Dedifferentiated amniotic fluid mesenchymal stem cell (primary cell): ENCODE data around the gene SRSF1.
A peak's percentile ranks its signal among the peaks of the same experiment; 100 is the strongest.
"Not testable (repeated sequence)": the region's sequence is repeated elsewhere in the genome, so short reads cannot be mapped to it uniquely, and the experiment has no call there.

ENCODE experiments used
- DNase-seq: peaks from one replicate; pipeline ENCODE4 v3.0.0-alpha.2; 2016; ENCODE audit errors: extremely low spot score

SRSF1 gene

DNA sequence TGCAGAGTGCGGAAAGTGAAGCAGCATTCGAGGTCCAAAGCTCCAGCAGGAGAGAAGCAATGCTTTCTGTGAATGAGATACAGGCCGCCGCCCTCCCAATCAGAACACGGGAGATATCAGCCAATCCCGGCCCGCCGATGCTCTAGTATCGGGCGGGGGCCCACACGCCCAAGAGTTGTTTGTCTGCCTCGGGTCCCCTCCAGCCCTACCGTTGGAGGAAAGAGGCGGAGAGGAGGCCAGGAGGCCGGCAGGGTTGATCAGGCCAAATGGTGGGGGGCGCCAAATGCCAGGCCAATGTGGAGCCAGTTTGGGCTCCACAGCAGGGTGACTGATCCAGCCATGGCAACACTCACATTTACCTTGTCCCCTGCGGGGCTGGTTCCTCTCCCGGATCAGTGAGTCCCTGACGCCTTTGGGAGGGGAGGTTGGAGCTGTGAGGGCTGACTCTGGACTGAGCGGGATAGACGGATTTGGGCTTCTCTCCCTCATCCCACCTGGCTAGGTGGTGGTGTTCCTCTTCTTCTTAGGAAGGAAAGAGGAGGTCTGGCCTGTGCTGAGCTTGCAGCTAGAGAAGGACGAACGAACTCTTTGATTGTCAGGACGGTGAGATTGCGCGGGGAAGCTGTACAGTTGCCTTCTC is 41.4 kb downstream of the SRSF1 start:
- no peak for DNase-seq

DNA sequence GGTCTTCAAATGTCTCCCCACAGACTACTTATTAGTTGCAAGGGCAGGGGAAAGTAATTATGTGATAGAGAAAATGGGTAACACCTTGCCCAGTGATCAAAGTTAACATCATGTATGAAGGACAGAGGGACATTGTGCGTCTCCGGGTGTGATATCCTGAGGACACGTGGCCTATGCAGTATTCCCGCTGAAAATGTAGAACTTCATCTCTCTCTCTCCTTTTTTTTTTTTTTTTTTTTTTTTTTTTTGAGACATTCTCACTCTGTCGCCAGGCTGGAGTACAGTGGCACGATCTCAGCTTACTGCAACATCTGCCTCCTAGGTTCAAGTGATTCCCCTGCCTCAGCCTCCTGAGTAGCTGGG is 43.9 kb downstream of the SRSF1 start:
- no peak for DNase-seq

DNA sequence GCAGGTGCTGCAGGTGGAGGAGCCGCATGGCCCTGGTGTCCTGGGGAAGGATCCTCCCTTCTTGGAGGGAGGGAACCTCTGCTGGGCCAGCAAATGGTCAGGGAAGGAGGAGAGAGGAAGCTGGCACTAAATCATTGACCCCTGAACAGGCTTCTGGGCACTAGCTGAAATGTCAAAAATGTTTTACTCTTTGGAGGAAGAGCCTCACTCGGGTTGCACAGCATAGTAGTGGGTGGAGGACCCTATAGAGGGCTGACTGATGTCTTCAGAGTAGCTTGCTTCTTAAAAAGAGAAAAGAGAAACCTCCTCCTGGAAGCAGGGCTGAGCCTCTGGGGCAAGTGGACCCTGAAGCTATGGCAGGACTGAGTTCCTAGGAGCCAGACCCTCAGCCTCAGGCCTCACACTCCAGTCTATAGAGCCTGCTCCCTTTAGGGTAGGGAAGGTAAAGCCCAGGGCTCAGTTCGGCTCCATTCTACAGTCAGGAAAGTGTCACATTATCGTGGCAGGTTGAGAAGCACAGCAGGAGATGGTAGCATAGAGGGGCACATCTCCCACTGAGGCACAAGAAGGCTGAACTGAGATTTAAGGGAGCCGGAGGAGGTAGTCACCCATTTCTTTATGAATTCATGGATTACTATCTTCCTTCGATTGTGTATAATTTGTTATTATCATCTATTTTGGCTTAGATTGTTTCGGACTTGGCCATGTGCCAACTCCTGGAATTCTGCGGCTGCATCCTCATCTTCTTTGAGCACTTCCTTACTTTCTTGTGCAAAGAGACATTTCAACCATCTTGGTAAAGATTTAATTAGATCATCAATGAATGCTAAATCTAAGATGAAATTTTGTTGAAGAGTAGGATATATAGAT is 44.5 kb downstream of the SRSF1 start:
- no peak for DNase-seq

DNA sequence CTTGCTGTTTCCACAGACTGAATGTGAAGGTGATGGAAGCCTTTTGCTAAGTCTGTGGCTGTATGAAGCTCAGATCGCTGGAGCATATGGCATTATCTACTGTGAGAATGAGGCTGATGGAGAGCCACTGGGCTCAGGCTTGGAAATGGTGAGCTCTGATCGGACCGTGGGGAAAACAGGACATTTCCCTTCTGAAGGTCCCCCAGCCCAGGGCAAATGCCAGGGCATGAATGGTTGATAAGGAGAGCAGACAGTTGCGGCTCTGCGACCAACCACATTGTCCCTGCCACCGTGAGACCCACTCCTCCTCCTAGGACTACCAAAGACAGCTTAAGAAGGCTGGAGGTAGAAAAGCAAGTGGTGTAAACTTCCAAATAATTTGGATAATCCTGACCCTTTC is 47.1 kb downstream of the SRSF1 start:
- DNase-seq = no peak

DNA sequence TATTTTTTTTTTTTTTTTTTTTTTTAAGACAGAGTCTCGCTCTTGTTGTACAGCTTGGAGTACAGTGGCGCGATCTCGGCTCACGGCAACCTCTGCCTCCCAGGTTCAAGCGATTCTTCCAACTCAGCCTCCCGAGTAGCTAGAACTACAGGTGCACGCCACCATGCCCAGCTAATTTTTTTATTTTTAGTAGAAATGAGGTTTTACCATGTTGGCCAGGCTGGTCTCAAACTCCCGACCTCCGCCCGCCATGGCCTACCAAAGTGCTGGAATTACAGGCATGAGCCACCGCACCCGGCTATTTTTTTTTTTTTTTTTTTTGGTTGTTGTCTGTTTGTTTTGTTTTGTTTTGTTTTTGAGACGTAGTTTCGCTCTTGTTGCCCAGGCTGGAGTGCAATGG is 48.7 kb downstream of the SRSF1 start:
- DNase-seq = not testable (repeated sequence)

DNA sequence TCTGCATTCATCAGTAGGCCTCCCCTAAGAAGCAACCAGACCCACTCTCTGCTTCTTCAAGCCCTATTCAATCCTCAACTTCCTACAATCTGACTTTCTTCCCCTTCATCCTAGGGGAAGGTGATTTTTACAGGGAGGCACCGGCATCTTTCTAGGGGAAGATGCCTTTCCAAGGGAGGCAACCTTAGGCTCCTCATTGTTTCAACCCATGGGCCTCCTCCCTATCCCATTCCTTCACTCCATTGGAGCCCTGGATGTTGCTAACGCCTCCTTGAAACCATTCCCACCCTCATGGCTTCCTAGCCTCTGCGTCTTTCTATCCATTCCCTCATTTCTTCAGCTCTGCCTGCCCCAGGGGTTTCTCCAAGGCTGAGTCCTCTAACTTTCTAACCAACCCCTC is 49.2 kb downstream of the SRSF1 start:
- DNase-seq = no peak

DNA sequence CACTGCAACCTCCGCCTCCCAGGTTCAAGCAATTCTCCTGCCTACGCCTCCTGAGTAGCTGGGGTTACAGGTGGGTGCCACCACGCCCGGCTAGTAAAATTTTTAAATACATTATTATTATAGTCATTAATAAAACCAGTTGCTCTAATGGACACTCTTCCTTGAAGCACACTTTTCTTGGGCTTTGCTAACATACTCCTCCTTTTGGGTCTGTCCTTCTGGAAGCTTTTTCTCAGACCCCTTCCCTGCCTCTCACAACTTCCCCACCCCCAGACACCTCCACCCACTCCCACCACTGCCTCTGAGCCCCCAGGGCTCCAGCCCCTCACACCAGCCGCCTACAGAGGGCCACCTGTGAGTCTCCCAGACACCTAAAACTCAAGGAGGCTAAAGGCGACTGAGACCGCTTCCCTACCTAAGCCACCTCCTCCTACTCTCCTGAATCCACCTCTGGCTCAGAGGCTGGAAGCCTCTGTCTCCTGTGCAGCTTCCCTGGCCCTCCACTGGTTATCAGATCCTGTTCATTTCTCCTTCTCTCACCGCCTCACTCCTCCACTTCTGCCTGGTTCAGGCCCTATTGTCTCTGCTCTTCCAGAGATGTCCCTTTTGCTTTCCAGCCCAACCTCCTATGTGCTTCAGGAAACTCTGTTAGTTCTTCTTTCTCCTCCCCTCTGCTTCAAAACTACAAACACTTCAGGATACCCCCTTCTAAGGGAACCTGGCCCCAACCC is 49.8 kb downstream of the SRSF1 start:
- DNase-seq = no peak

DNA sequence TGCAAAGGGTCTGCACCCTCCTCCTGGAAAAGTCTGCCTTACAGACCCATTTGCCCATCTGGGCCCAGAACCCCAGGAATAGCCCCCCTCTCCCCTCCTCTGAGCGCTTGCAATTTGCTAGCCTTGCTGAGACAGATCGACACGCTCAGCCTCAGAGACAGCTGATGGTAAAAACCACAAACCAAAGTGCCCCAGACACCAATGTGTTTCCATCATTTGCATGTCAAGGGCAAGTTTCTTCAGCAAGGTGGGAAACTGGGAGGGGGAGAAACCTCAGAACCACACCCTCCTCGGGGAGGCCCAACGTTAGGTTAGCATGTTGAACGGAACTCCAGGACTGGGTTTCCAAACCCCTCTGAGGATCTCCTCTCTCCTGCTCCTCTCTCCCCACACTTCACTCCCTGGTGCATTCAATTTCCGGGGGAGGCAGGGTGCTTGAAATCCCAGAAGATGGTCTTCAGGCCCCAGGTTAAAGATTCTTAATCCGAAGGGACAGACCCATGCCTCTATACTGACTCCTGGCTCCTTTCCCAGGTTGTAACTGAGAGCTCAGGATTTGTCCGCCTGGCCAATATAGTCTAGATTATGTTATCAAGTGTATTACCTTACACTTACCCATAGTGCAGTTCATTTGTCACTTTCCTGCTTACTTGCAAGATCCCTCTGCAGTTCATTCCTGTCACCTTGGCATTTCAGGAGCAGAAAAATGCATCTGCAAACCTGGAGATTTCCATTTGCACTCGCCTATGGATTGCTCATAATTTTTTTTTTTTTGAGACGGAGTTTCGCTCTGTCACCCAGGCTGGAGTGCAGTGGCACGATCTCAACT is 50.5 kb downstream of the SRSF1 start:
- no peak for DNase-seq

DNA sequence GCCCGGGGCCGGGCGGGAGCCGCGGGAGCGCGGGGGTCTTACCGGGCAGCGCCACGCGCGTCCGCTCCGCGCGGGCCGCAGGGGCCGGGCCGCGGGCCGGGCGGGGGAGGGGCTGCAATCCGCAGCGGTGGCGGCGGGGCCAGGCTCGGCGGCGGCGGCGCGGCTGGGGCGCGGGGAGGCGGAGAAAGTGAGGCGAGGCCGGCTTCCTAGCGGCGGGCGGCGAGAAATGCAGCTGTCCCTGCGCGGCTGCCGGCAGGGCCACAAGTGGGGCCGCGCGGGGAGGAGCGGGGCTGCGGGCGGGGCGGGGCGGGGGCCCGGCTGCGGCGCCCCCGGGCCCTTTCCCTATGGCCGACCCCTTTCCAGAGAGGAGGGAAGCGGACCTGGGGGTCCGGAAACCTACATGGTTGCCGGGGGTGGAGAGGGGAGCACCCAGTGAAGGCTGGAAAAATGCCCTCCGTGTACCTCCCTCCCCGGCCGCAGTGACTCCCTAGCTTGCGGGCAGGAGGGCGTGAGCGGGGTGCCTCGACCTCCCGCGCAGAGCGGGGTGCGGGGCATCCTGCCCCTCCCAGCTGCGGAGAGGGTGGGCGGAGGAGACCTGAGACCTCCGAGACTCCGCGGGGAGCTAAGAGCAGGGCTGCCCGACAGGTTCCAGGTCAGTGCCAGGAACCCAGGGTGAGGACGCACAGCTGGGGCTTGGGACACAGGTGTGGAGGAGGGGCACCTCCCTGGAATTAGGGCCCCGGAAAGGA is 51.7 kb downstream of the SRSF1 start, which contains the start of gene CUEDC1:
Gene CUEDC1, minus strand, starts transcription at position 230 of the 749 bp plus-strand sequence. CDS start 69,848 bp downstream, outside the sequence.
- peak; percentile 36 for DNase-seq

DNA sequence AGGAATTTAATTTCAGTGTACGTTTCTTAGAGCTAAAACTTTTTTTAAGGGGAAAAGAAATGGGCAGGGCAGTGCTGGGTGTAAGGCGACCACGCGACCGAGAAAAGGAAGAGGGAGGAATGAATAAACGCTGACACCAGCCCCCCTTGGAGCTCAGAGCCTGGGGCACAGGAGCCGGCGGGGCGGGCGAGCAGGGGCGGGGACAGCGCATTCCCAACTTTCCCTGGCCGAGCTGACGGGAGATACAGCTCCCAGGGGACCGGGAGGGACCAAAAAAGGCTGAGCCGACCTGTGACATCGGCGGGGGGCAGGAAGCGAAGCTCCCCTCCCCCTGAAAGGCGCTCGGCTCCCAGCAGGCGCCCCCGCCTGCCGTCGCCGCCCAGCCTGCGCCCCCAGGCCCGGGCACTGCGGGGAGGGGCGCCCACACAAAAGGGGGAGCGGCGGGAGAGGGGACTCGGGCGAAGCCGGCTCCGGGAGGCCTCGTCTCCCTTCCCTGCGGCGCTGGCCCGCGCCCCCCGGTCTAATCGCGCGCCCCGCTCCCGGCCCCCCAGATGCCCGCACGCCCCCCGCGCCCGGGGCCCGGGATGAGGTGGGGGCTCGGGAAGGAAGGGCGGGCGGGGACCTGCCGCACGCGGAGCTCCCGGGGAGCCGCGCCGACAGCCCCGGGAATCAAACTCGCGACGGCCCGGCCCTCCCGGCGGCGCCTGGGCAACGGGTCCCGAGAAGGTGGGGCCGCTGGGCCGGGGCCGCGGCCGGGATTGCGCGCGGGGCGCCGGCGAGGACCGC is 52.5 kb downstream of the SRSF1 start:
- peak; percentile 49 for DNase-seq

DNA sequence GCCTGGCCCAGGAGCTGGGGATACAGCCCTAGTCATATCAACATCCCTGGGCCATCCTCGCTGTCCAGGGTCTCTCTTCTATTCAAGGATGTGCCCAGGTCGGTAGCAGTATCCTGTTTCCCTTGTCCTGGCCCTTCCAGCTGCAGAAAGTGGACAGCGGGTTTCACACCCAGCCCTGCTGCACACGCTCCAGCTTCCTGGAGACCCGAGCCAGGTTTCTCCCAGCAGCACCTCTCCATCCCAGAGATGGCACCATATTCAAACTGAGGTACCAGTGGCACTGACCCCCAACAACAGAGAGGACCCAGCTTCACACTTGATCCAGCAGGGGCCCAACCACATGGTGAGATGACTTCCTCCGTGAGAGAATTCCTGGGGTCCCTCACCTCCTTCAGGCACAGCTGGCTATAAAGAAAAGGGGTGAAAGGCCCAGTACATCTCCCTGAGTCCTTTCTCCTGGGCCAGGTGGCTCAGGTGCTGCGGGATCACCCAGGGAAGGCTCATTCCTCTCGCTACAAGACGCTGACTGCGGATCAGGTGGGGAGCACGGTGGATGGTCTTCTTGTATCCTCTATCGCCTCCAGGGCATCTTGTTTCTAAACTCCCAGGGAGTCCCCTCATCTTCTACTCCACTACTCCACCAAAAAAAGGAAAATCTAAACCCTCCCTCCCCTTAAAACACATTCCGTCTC is 53.2 kb downstream of the SRSF1 start:
- DNase-seq = no peak
